Measurements from ENCODE around the gene GPD2.

GPD2 gene

GRCh38 chr2:156511803-156512202, 75.6 kb downstream of the GPD2 start:
- Histone ChIP-seq H3K4me3 (ENCODE audit: severe bottlenecking) (no peak overlapping the region), H3K27me3 (ENCODE audit: insufficient read depth, poor library complexity, severe bottlenecking) (no peaks in the 10 kb centered on the region), H3K27ac (ENCODE audit: poor library complexity, severe bottlenecking) (no peak overlapping the region), H3K4me1 (ENCODE audit: insufficient read depth, poor library complexity, severe bottlenecking) (no peaks in the 10 kb centered on the region), H3K36me3 (ENCODE audit: low read depth) (peaks cover 29% of the 10 kb centered on the region), H3K9me3 (ENCODE audit: severe bottlenecking) (no peaks in the 10 kb centered on the region)
- DNase-seq (ENCODE audit: low spot score) (no peak), ATAC-seq (ENCODE audit: low read depth) (no peak)
- TF ChIP-seq, protein P1, sequence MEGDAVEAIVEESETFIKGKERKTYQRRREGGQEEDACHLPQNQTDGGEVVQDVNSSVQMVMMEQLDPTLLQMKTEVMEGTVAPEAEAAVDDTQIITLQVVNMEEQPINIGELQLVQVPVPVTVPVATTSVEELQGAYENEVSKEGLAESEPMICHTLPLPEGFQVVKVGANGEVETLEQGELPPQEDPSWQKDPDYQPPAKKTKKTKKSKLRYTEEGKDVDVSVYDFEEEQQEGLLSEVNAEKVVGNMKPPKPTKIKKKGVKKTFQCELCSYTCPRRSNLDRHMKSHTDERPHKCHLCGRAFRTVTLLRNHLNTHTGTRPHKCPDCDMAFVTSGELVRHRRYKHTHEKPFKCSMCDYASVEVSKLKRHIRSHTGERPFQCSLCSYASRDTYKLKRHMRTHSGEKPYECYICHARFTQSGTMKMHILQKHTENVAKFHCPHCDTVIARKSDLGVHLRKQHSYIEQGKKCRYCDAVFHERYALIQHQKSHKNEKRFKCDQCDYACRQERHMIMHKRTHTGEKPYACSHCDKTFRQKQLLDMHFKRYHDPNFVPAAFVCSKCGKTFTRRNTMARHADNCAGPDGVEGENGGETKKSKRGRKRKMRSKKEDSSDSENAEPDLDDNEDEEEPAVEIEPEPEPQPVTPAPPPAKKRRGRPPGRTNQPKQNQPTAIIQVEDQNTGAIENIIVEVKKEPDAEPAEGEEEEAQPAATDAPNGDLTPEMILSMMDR (IDR thresholded peaks at IDR 0.05; ENCODE audit: poor library complexity, severe bottlenecking): no peak

GRCh38 chr2:156512451-156512850, 76.3 kb downstream of the GPD2 start:
- Histone ChIP-seq H3K4me1 (ENCODE audit: insufficient read depth, poor library complexity, severe bottlenecking) (no peaks in the 10 kb centered on the region), H3K9me3 (ENCODE audit: severe bottlenecking) (no peaks in the 10 kb centered on the region), H3K4me3 (ENCODE audit: severe bottlenecking) (no peak overlapping the region), H3K27ac (ENCODE audit: poor library complexity, severe bottlenecking) (no peak overlapping the region), H3K27me3 (ENCODE audit: insufficient read depth, poor library complexity, severe bottlenecking) (no peaks in the 10 kb centered on the region), H3K36me3 (ENCODE audit: low read depth) (peaks cover 29% of the 10 kb centered on the region)
- ATAC-seq (ENCODE audit: low read depth): no peak
- TF ChIP-seq, protein P1 (IDR thresholded peaks at IDR 0.05; ENCODE audit: poor library complexity, severe bottlenecking): no peak
- DNase-seq (ENCODE audit: low spot score): no peak

GRCh38 chr2:156513219-156513618, 77.0 kb downstream of the GPD2 start:
- peaks cover 29% of the 10 kb centered on the region for H3K36me3 ChIP-seq (ENCODE audit: low read depth)
- no peak overlapping the region for H3K27ac ChIP-seq (ENCODE audit: poor library complexity, severe bottlenecking)
- no peaks in the 10 kb centered on the region for H3K9me3 ChIP-seq (ENCODE audit: severe bottlenecking)
- TF ChIP-seq, protein P1 (IDR thresholded peaks at IDR 0.05; ENCODE audit: poor library complexity, severe bottlenecking): no peak
- no peaks in the 10 kb centered on the region for H3K4me1 ChIP-seq (ENCODE audit: insufficient read depth, poor library complexity, severe bottlenecking)
- no peak overlapping the region for H3K4me3 ChIP-seq (ENCODE audit: severe bottlenecking)
- no peak for ATAC-seq (ENCODE audit: low read depth)
- H3K27me3 ChIP-seq (ENCODE audit: insufficient read depth, poor library complexity, severe bottlenecking): no peaks in the 10 kb centered on the region
- no peak for DNase-seq (ENCODE audit: low spot score)

GRCh38 chr2:156517419-156517818, 81.2 kb downstream of the GPD2 start:
- Histone ChIP-seq H3K27me3 (ENCODE audit: insufficient read depth, poor library complexity, severe bottlenecking) (no peaks in the 10 kb centered on the region), H3K9me3 (ENCODE audit: severe bottlenecking) (no peaks in the 10 kb centered on the region), H3K4me1 (ENCODE audit: insufficient read depth, poor library complexity, severe bottlenecking) (no peaks in the 10 kb centered on the region), H3K36me3 (ENCODE audit: low read depth) (peaks cover 18% of the 10 kb centered on the region), H3K27ac (ENCODE audit: poor library complexity, severe bottlenecking) (no peak overlapping the region), H3K4me3 (ENCODE audit: severe bottlenecking) (no peak overlapping the region)
- TF ChIP-seq, protein P1 (IDR thresholded peaks at IDR 0.05; ENCODE audit: poor library complexity, severe bottlenecking): no peak
- DNase-seq (ENCODE audit: low spot score): no peak
- no peak for ATAC-seq (ENCODE audit: low read depth)

DNA sequence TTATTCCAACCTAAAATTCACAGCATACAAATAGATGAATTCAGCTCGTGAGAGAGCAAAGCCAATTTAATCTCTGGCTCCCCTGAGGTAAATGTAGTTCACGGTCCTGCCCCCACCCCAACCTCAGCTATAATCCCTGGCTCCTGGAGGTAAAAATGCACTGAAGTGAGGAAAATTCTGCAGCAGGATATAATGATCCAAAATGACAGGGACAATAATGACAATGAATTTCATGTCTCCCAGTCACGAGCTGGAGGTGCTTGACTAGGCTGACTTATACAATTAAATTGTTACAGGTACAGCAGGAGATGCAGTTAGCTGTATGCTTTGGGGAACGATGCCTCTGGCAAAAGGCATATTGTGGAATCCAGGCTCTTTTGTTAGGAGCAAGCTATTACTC, 82.0 kb downstream of the GPD2 start:
- TF ChIP-seq, protein P1 (IDR thresholded peaks at IDR 0.05; ENCODE audit: poor library complexity, severe bottlenecking): no peak
- no peak for ATAC-seq (ENCODE audit: low read depth)

More for the DNA sequence above, 82.0 kb downstream of the GPD2 start:
- H3K27ac ChIP-seq (ENCODE audit: poor library complexity, severe bottlenecking): no peak overlapping the region
- H3K9me3 ChIP-seq (ENCODE audit: severe bottlenecking): no peaks in the 10 kb centered on the region
- H3K4me3 ChIP-seq (ENCODE audit: severe bottlenecking): no peak overlapping the region
- no peaks in the 10 kb centered on the region for H3K4me1 ChIP-seq (ENCODE audit: insufficient read depth, poor library complexity, severe bottlenecking)
- no peaks in the 10 kb centered on the region for H3K27me3 ChIP-seq (ENCODE audit: insufficient read depth, poor library complexity, severe bottlenecking)
- DNase-seq (ENCODE audit: low spot score): no peak
- peaks cover 19% of the 10 kb centered on the region for H3K36me3 ChIP-seq (ENCODE audit: low read depth)
